ENCODE results near the gene B3GALT5.

Gene B3GALT5

GRCh38 chr21:39696196-39696595 lies 83.5 kb downstream of the B3GALT5 start:
- TF ChIP-seq POLR2A (IDR thresholded peaks at IDR 0.05; ENCODE audit: low read depth, low read length), result no peak
- FAIRE-seq, result no peak
- DNase-seq (ENCODE audit: insufficient read length, low spot score), result no peak

GRCh38 chr21:39696618-39697017 lies 83.9 kb downstream of the B3GALT5 start:
- FAIRE-seq (no peak), DNase-seq (ENCODE audit: insufficient read length, low spot score) (no peak)
- TF ChIP-seq POLR2A (IDR thresholded peaks at IDR 0.05; ENCODE audit: low read depth, low read length), result no peak

- DNase-seq (ENCODE audit: insufficient read length, low spot score), result no peak
- TF ChIP-seq POLR2A (IDR thresholded peaks at IDR 0.05; ENCODE audit: low read depth, low read length), result no peak
- no peak for FAIRE-seq
Observed at GRCh38 chr21:39700318-39700717, 87.6 kb downstream of the B3GALT5 start.

GRCh38 chr21:39703578-39703977 lies 90.8 kb downstream of the B3GALT5 start:
- FAIRE-seq, result no peak
- DNase-seq (ENCODE audit: insufficient read length, low spot score), result no peak

GRCh38 chr21:39705849-39706248 lies 93.1 kb downstream of the B3GALT5 start:
- no peak for TF ChIP-seq POLR2A (IDR thresholded peaks at IDR 0.05; ENCODE audit: low read depth, low read length)
- no peak for DNase-seq (ENCODE audit: insufficient read length, low spot score)
- FAIRE-seq, result no peak

More at GRCh38 chr21:39703578-39703977, 90.8 kb downstream of the B3GALT5 start:
- no peak for TF ChIP-seq POLR2A (IDR thresholded peaks at IDR 0.05; ENCODE audit: low read depth, low read length)

- no peak for DNase-seq (ENCODE audit: insufficient read length, low spot score)
- no peak for TF ChIP-seq POLR2A (IDR thresholded peaks at IDR 0.05; ENCODE audit: low read depth, low read length)
Observed at GRCh38 chr21:39707316-39707715, 94.6 kb downstream of the B3GALT5 start.

GRCh38 chr21:39710866-39711265 lies 98.1 kb downstream of the B3GALT5 start:
- no peak for FAIRE-seq
- DNase-seq (ENCODE audit: insufficient read length, low spot score), result no peak
- TF ChIP-seq POLR2A (IDR thresholded peaks at IDR 0.05; ENCODE audit: low read depth, low read length), result no peak

More at GRCh38 chr21:39707316-39707715, 94.6 kb downstream of the B3GALT5 start:
- FAIRE-seq, result no peak

GRCh38 chr21:39712273-39712672 lies 99.5 kb downstream of the B3GALT5 start:
- DNase-seq (ENCODE audit: insufficient read length, low spot score), result no peak
- FAIRE-seq, result no peak
- TF ChIP-seq POLR2A (IDR thresholded peaks at IDR 0.05; ENCODE audit: low read depth, low read length), result no peak

- DNase-seq (ENCODE audit: insufficient read length, low spot score) (no peak), FAIRE-seq (no peak)
- TF ChIP-seq POLR2A (IDR thresholded peaks at IDR 0.05; ENCODE audit: low read depth, low read length), result no peak
Observed at GRCh38 chr21:39712976-39713375, 100.2 kb downstream of the B3GALT5 start.

GRCh38 chr21:39713905-39714304 lies 101.2 kb downstream of the B3GALT5 start:
- FAIRE-seq (no peak), DNase-seq (ENCODE audit: insufficient read length, low spot score) (no peak)
- no peak for TF ChIP-seq POLR2A (IDR thresholded peaks at IDR 0.05; ENCODE audit: low read depth, low read length)

GRCh38 chr21:39714331-39714730 lies 101.6 kb downstream of the B3GALT5 start:
- no peak for TF ChIP-seq POLR2A (IDR thresholded peaks at IDR 0.05; ENCODE audit: low read depth, low read length)
- DNase-seq (ENCODE audit: insufficient read length, low spot score) (no peak), FAIRE-seq (no peak)

GRCh38 chr21:39715804-39716397 lies 103.2 kb downstream of the B3GALT5 start:
- no peak for TF ChIP-seq POLR2A (IDR thresholded peaks at IDR 0.05; ENCODE audit: low read depth, low read length)
- FAIRE-seq (no peak), DNase-seq (ENCODE audit: insufficient read length, low spot score) (peak; percentile 30)

GRCh38 chr21:39720126-39720778 lies 107.5 kb downstream of the B3GALT5 start:
- TF ChIP-seq POLR2A (IDR thresholded peaks at IDR 0.05; ENCODE audit: low read depth, low read length), result no peak
- no peak for DNase-seq (ENCODE audit: insufficient read length, low spot score)
- FAIRE-seq, result no peak

GRCh38 chr21:39721885-39722284 lies 109.1 kb downstream of the B3GALT5 start:
- FAIRE-seq (no peak), DNase-seq (ENCODE audit: insufficient read length, low spot score) (no peak)
- TF ChIP-seq POLR2A (IDR thresholded peaks at IDR 0.05; ENCODE audit: low read depth, low read length), result no peak
